GM18868 (cell line): ENCODE results near the gene UCN2.

Experiments
- ATAC-seq: cut with Tn5 transposase; IDR thresholded peaks from one replicate; pipeline ENCODE4 v1.9.1; 2021; ENCODE audit warnings: mild to moderate bottlenecking, moderate library complexity; ENCODE audit not compliant: unreplicated experiment

Gene UCN2

GRCh38 chr3:48563382-48563918, at the start of gene UCN2:
Gene UCN2 (minus strand): TSS chr3:48563781. CDS start chr3:48563124, 657 bp downstream.
- ATAC-seq: no peak

DNA sequence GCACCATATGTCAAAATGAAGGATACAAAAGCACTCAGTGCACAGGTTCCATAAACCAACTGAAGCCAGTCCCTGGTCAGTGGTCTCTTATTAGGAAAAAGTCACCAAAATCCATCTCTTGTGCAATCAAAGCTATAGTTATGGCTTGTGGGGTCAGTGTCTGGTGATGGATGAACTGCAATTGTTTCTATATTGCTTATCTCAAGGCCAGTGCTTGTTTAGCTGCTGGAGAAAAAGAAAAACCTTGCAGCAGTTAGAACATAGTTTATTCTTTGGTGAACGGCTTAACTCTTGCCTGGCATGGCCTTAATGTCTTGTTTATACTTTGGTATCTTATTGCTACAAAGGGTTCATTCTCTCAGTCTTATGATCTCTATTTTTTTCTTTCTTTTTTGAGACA, 48.7 kb upstream of the UCN2 start:
- no peak for ATAC-seq

GRCh38 chr3:48609088-48610005, 45.8 kb upstream of the UCN2 start, which contains the start of gene UQCRC1:
Gene UQCRC1 (minus strand): TSS chr3:48609646. CDS start chr3:48609620, 26 bp downstream.
- peak; percentile 93 for ATAC-seq

DNA sequence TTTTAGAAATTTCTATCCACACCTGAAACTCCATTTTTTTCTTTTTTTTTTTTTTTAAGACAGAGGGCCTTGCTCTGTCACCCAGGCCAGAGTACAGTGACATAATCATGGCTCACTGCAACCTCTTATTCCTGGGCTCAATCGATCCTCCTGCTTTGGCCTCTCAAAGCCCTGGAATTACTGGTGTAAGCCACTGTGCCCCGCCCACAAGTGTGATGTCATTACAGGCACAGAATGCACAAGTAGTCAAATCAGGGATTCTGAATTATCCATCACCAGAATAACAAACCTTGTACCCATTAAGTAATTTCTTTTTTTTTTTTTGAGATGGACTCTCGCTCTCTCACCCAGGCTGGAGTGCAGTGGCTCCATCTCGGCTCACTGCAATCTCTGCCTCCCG, 43.9 kb upstream of the UCN2 start:
- no peak for ATAC-seq

- no peak for ATAC-seq
Observed at GRCh38 chr3:48601622-48601994, 38.0 kb upstream of the UCN2 start.

- ATAC-seq: no peak
Observed at GRCh38 chr3:48600711-48601621, 37.4 kb upstream of the UCN2 start.

- ATAC-seq: no peak
Observed at GRCh38 chr3:48599509-48600285, 36.1 kb upstream of the UCN2 start.

DNA sequence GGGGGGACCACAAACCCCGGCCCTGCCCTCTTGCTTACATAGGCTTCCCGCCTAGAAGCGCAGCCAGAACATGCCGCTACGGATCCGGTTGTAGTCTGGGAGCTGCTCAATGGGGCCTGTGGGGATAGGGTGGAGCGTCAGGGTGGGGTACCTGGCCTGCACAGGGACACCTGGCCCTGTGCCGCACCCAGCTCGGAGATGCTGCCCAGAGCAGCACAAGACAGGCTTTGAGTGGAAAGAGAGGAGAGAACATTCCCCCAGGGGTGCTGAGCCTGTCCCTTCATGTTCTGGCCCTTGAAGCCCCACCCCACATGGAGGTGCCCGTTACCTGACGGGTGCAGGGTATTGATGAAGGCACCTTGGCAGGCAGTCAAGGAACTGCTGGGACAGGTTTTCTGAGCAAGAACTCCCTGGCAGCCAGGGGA, 35.5 kb upstream of the UCN2 start:
- ATAC-seq: no peak

GRCh38 chr3:48598323-48599076, 34.9 kb upstream of the UCN2 start:
- ATAC-seq: no peak

DNA sequence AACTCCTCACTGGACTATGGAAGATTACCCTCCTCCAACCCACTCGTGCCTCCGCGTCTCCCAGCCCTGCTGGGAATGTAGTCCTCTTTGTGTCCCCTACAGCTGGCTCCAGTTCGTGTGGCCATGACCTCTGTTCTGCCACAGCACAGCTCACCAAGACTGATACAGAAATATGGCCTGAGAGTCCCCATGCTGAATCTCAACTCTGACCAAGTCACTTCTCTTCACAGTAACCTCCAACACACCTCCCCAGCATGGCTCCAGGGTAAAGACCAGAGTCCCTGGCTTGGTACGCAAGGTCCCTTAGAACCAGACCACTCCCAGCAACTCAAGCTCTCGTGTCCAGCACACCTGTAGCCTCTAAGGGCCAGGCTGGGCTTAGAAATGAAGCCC, 33.8 kb upstream of the UCN2 start:
- ATAC-seq: no peak

DNA sequence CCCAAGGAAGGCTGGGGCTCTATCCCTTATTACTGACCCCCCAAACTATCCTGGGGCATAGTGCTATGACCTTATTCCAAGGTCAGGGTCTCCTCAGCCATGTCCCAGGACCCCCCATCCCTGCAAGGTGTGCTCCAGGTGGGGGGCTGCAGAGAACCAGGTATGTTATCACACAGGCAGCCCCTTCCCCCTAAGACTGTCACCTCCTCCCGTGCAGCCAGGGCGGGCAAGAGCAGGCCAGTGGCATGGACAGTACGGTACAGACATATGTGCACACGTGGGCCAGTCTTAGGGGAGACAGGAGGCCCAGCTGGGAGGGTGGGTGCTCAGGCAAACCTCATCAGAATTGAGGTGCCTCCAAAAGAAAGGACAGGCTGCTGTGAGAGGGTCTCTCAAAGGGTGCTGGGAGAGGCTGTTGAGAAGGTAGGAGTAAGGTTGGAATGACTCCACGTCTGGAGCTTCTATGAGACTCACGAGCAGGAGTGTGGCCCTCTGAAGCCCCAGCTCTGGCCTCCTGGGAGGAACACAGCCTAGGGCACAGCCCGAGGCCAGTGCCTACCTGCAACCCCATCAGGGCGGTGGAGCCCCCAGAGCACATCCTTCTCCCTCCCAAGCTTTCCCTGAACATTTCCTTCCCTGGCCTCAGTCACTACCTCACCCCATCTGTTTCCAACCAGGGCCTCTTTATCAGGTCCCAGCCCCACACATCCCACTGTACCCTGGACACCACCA, 33.3 kb upstream of the UCN2 start:
- no peak for ATAC-seq

GRCh38 chr3:48596157-48596556, 32.6 kb upstream of the UCN2 start:
- ATAC-seq: no peak

DNA sequence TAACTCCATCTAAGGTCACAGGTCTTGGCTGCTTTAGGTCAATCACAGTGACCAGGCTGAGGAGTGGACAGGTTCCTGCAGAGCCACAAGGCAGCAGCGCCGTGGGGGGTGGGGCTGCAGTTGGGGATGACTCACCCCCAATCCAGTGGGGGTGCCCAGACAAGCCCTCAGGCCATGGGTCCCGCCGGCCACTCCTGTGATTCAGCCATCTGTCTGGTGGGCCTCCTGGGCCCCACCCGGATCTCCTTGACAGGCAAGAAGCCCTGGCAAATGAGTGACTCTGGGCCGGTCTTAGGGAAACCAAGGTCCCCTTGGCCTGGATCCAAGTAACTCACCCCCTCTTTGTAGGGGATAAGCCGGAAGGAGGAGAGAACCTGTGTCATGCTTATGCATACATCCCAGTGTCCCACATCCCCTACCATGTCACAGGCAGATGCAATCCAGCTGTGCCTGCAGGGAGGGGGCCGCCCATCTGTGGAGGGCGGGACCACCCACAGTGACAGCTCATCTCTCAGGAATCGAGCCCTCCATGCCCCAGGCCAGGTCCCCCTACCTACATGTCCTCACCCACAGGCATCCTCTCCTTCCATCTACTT, 32.0 kb upstream of the UCN2 start:
- no peak for ATAC-seq

DNA sequence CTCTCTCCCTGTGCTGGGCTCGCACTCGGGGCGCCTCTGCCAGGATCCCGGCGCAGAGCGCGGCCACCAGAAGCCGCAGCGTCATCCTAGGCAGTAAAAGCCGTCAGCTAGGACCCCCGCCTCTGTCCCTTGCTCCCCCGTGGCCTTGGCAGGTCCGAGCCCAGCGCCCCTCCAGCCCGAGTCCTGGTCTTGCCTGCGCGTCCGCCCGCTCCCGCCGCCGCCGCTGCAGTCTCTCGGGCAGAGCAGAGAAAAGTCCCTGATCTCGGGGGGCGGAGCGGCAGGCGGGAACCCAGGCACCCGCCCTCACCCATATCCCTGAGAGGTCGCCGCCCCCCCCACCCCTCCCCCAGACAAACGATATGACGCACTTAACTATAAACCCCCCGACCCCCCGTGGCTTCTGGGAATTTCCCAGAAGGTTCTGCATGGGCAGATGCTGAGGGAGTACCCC, 31.5 kb upstream of the UCN2 start, which contains the start of gene COL7A1:
Gene COL7A1 (minus strand): TSS at position 255 of the 451 bp plus-strand sequence. CDS start 170 bp downstream, at position 85.
- ATAC-seq: no peak

DNA sequence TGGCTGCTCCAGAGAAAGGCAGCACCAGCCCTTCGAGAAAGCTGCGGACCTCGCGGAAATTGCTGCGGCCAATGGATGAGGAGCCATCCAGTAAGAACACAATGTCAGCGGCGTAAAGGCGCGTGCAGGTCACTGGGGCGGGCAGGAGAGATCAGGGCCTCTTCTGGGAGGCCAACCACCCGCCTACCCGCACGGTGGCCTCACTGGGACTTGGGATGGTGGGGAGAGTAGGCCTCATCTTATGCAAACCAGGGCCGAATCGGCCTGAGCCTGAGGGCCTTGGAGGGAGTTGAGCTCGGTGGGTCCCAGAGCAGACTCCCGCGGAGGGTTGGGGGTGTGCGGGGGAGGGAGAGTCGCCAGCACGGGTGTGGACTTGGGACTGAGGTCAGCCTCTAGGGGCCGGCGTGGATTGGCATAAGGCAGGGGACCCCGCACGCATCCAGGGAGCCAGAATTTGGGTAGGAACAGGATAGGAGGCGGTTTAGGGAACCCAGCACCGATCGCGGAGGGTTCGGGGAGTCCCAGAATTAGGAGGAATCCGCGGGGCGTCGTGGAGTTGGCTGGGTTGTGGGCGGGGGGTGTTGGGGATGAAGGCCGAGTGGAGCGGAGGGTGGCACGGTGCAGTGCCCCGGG, 31.0 kb upstream of the UCN2 start:
- no peak for ATAC-seq

- no peak for ATAC-seq
Observed at GRCh38 chr3:48593337-48593736, 29.8 kb upstream of the UCN2 start.

- no peak for ATAC-seq
Observed at GRCh38 chr3:48592519-48593087, 29.0 kb upstream of the UCN2 start.
